ENCODE data around the gene CHMP2A. TPM values are rescaled to one million over a fixed set of nuclear protein-coding genes. Genes with fewer than 3 reads are reported as not detected.

Gene CHMP2A
- total RNA-seq, 1 experiment from 2014 or later: 191 TPM

- Histone ChIP-seq H3K27me3 (ENCODE audit: control insufficient read depth, insufficient read depth, low read length) (no peaks in the 10 kb centered on the region), H3K4me1 (ENCODE audit: control insufficient read depth, insufficient read depth, low read length) (peaks cover 38% of the 10 kb centered on the region), H3K27ac (ENCODE audit: low read length) (peak overlapping the region; percentile 98), H3K9me3 (ENCODE audit: control insufficient read depth, insufficient read depth, low read depth, low read length) (no peaks in the 10 kb centered on the region), H3K4me3 (ENCODE audit: low read depth in 2 of 2, low read length in 2 of 2) (peak overlapping the region; percentile 61 to 94), H3K36me3 (ENCODE audit: control insufficient read depth, insufficient read depth, low read length) (peaks cover 7% of the 10 kb centered on the region; the same call in 1 of the 2 replicates)
- BruUV-seq (replicated peaks): no TSS peak
- intact Hi-C loops (cut with micrococcal nuclease; ENCODE audit: unreplicated experiment): loop anchor here (1.0 kb wide), 1 partner anchor 36 kb away; the partner anchor contains the start of gene ZBTB45
- in situ Hi-C loops (cut with HindIII; ENCODE audit: low pct_unique_long_range_greater_than_20kb, low sequenced_read_pairs): no loop called here
- no peak for TF ChIP-seq TCF7L2 (IDR thresholded peaks at IDR 0.05; ENCODE audit: low read depth, low read length)
- no peak for TF ChIP-seq SIN3A (IDR thresholded peaks at IDR 0.05; ENCODE audit: borderline replicate concordance, insufficient read depth, low read depth, low read length)
- TF ChIP-seq CTCF (IDR thresholded peaks at IDR 0.05): no peak
- no peak for TF ChIP-seq REST (IDR thresholded peaks at IDR 0.05; ENCODE audit: insufficient read depth in 1 of 2, low read depth in 2 of 2, low read length in 1 of 2)
- no peak for TF ChIP-seq POLR2AphosphoS5 (IDR thresholded peaks at IDR 0.05; ENCODE audit: low read depth, low read length)
- CTCF ChIA-PET: interaction anchor here (0.5 to 2.1 kb wide), 2 partner anchors 35 to 45 kb away, joined by 4 to 7 read pairs; partner anchors contain the start of gene ZBTB45
- no peak for DNase-seq (ENCODE audit: low read depth, low spot score)
- ATAC-seq: no peak
- POLR2A ChIA-PET: interaction anchor here (0.7 to 1.5 kb wide), 2 partner anchors 12 to 35 kb away, joined by 3 to 5 read pairs; partner anchors contain the start of gene TRIM28
Observed at GRCh38 chr19:58555369-58555885, 522 bp upstream of the CHMP2A start.

GRCh38 chr19:58553799-58554493, 959 bp downstream of the CHMP2A start:
- DNase-seq (ENCODE audit: low read depth, low spot score) (no peak), ATAC-seq (no peak)
- peak overlapping the region; percentile 98 for H3K27ac ChIP-seq (ENCODE audit: low read length)
- ChIA-PET POLR2A (interaction anchor here (0.6 to 1.5 kb wide), 3 partner anchors 10 to 40 kb away, joined by 3 to 8 read pairs (median 5); partner anchors contain the start of gene TRIM28), CTCF (interaction anchor here (0.6 to 2.1 kb wide), 4 partner anchors 22 to 1877 kb away, joined by 3 to 7 read pairs (median 6); partner anchors contain the start of gene ZBTB45)
- no peak for TF ChIP-seq CTCF (IDR thresholded peaks at IDR 0.05)
- TF ChIP-seq SIN3A (IDR thresholded peaks at IDR 0.05; ENCODE audit: borderline replicate concordance, insufficient read depth, low read depth, low read length): no peak
- no peak for TF ChIP-seq POLR2AphosphoS5 (IDR thresholded peaks at IDR 0.05; ENCODE audit: low read depth, low read length)
- TF ChIP-seq REST (IDR thresholded peaks at IDR 0.05; ENCODE audit: insufficient read depth in 1 of 2, low read depth in 2 of 2, low read length in 1 of 2): no peak
- no peak for TF ChIP-seq TCF7L2 (IDR thresholded peaks at IDR 0.05; ENCODE audit: low read depth, low read length)
- peak overlapping the region; percentile 61 to 94 for H3K4me3 ChIP-seq (ENCODE audit: low read depth in 2 of 2, low read length in 2 of 2)
- in situ Hi-C loops (cut with HindIII; ENCODE audit: low pct_unique_long_range_greater_than_20kb, low sequenced_read_pairs): no loop called here
- no peaks in the 10 kb centered on the region for H3K27me3 ChIP-seq (ENCODE audit: control insufficient read depth, insufficient read depth, low read length)
- no peaks in the 10 kb centered on the region for H3K9me3 ChIP-seq (ENCODE audit: control insufficient read depth, insufficient read depth, low read depth, low read length)
- H3K4me1 ChIP-seq (ENCODE audit: control insufficient read depth, insufficient read depth, low read length): peaks cover 30% of the 10 kb centered on the region
- BruUV-seq (replicated peaks): no TSS peak
- peaks cover 18% of the 10 kb centered on the region for H3K36me3 ChIP-seq (ENCODE audit: control insufficient read depth, insufficient read depth, low read length)
- intact Hi-C loops (cut with micrococcal nuclease; ENCODE audit: unreplicated experiment): no loop called here
